K562 (cell line): Measurements from ENCODE around the gene FOXO4. TPM values are rescaled to one million over a fixed set of nuclear protein-coding genes. Genes with fewer than 3 reads are reported as not detected.

Source experiments
- ARID1B ChIP-seq: fragments of 450-650 bp; IDR thresholded peaks from 2 replicates; pipeline ENCODE4 v1.6.1; 2016; ENCODE audit warnings: antibody characterized with exemption, mild to moderate bottlenecking, inconsistent platforms
- BCOR ChIP-seq: fragments of 450-650 bp; IDR thresholded peaks from 2 replicates; pipeline ENCODE4 v1.6.1; 2016
- BRF1 ChIP-seq: IDR thresholded peaks from 3 replicates; pipeline ENCODE4 v1.6.1; 2011; ENCODE audit warnings: borderline replicate concordance, mild to moderate bottlenecking; ENCODE audit not compliant: insufficient read length; ENCODE audit errors: extremely low read depth
- CBFA2T2 ChIP-seq: fragments of 450-650 bp; conservative IDR thresholded peaks from 2 replicates; pipeline ENCODE4 v1.6.1; 2017; ENCODE audit warnings: mild to moderate bottlenecking
- CHD4 ChIP-seq: fragments of 200-600 bp; sonication (generic); IDR thresholded peaks from 3 replicates; pipeline ENCODE4 v1.6.1; 2012; ENCODE audit warnings: low read depth, mild to moderate bottlenecking, mixed read lengths, low read length, inconsistent platforms; ENCODE audit not compliant: insufficient read depth, insufficient replicate concordance, poor library complexity, severe bottlenecking
- E2F4 ChIP-seq: sonication (generic); formaldehyde crosslinking; IDR thresholded peaks from 2 replicates; pipeline ENCODE4 v1.8.0; 2022; ENCODE audit warnings: mild to moderate bottlenecking, low read depth, missing genetic modification reagents
- HNRNPK ChIP-seq: fragments of 200-400 bp; formaldehyde crosslinking; IDR thresholded peaks from one replicate; pipeline ENCODE4 v1.6.1; 2018; ENCODE audit warnings: mild to moderate bottlenecking, low read depth, low read length; ENCODE audit not compliant: poor library complexity, severe bottlenecking
- MECOM ChIP-seq: fragments of 250-450 bp; sonication (Bioruptor Pico); IDR thresholded peaks from 2 replicates; pipeline ENCODE4 v1.8.0; 2022; ENCODE audit warnings: inconsistent platforms
- MLX ChIP-seq, 2 experiments: fragments of 450-650 bp in 1 of 2; sonication (generic) in 1 of 2; formaldehyde crosslinking; conservative IDR thresholded peaks; 2 replicates each; pipeline versions ENCODE4 v1.4.0 to v1.8.1; 2020 to 2022; ENCODE audit warnings: mild to moderate bottlenecking in 1 of 2, missing genetic modification reagents in 1 of 2
- POLR2H ChIP-seq: IDR thresholded peaks from 2 replicates; pipeline ENCODE4 v1.6.1; 2016; ENCODE audit warnings: missing genetic modification characterization, low read depth, mild to moderate bottlenecking, control low read depth, missing compliant biosample characterization, moderate library complexity
- RNF219 ChIP-seq: fragments of 250-450 bp; sonication (Bioruptor Pico); IDR thresholded peaks from 2 replicates; pipeline ENCODE4 v1.5.0; 2022; ENCODE audit warnings: mild to moderate bottlenecking
- RUNX1 ChIP-seq: sonication (generic); IDR thresholded peaks from 2 replicates; pipeline ENCODE4 v1.6.1; 2016; ENCODE audit warnings: antibody characterized with exemption, low read depth
- SETDB1 ChIP-seq: IDR thresholded peaks from one replicate; pipeline ENCODE4 v1.6.1; 2012; ENCODE audit warnings: low read length, control low read depth, inconsistent platforms
- SREBF1 ChIP-seq: fragments of 150-350 bp; IDR thresholded peaks from 2 replicates; pipeline ENCODE4 v1.6.1; 2014; ENCODE audit warnings: antibody characterized with exemption, low read depth, low read length, borderline replicate concordance
- TAF1 ChIP-seq: IDR thresholded peaks from 2 replicates; pipeline ENCODE4 v1.6.1; 2011; ENCODE audit warnings: mild to moderate bottlenecking, low read length, moderate library complexity; ENCODE audit not compliant: insufficient read depth, control insufficient read depth, severe bottlenecking; ENCODE audit errors: extremely low read depth
- ZBTB12 ChIP-seq: fragments of 250-450 bp; sonication (Bioruptor Pico); IDR thresholded peaks from 2 replicates; pipeline ENCODE4 v1.4.0; 2020
- ZNF165 ChIP-seq: fragments of 250-450 bp; sonication (Bioruptor Pico); IDR thresholded peaks from 2 replicates; pipeline ENCODE4 v1.4.0; 2020; ENCODE audit warnings: borderline replicate concordance
- ZNF175 ChIP-seq: fragments of 200-800 bp; sonication (Bioruptor generic); IDR thresholded peaks from 2 replicates; pipeline ENCODE4 v1.6.1; 2016; ENCODE audit warnings: low read depth, mild to moderate bottlenecking, missing genetic modification characterization, missing compliant biosample characterization
- ZNF224 ChIP-seq: sonication (generic); formaldehyde crosslinking; IDR thresholded peaks from 2 replicates; pipeline ENCODE4 v1.8.0; 2022; ENCODE audit warnings: mild to moderate bottlenecking, missing genetic modification reagents
- ZNF408 ChIP-seq: fragments of 250-450 bp; sonication (Bioruptor Pico); IDR thresholded peaks from 2 replicates; pipeline ENCODE4 v1.4.0; 2020; ENCODE audit warnings: low read depth, mild to moderate bottlenecking, moderate library complexity
- ZNF695 ChIP-seq: fragments of 450-650 bp; formaldehyde crosslinking; IDR thresholded peaks from 2 replicates; pipeline ENCODE4 v1.4.0; 2020; ENCODE audit warnings: mild to moderate bottlenecking, moderate library complexity
- ZNF76 ChIP-seq: fragments of 250-450 bp; sonication (Bioruptor Pico); IDR thresholded peaks from 2 replicates; pipeline ENCODE4 v1.4.0; 2020; ENCODE audit warnings: mild to moderate bottlenecking, moderate library complexity, borderline replicate concordance
- polyA plus RNA-seq, 8 experiments: library from polyadenylated mRNA; depleted of rRNA in 4 of 8; stranded (reverse) in 5 of 8; unstranded in 3 of 8; fragments of >200 nt; fragmentation: Nextera tagmentation in 2 of 8; fragmentation: Illumina TruSeq in 1 of 8; extraction: Ambion mirVana in 2 of 8; extraction: Trizol in 1 of 8; gene quantifications; 2 replicates each; pipeline versions ENCODE4 v1.2.1 to v1.2.3, GENCODE V29; 2011 to 2014; ENCODE audit warnings: inconsistent platforms in 1 of 8, missing spikeins in 1 of 8
- total RNA-seq, 7 experiments: library from RNA; depleted of rRNA in 6 of 7; stranded (reverse); fragments of >200 nt in 6 of 7; fragmentation: Illumina TruSeq in 2 of 7; extraction: Trizol in 2 of 7; gene quantifications; 2 replicates each; pipeline versions ENCODE4 v1.2.1 to v1.2.3, GENCODE V29; 2011 to 2021; ENCODE audit warnings: low replicate concordance in 1 of 7

FOXO4 gene
- total and polyA plus RNA-seq, 9 of the 15 experiments (the other 6 are each of a cell fraction or from before 2014, with no cell fraction given) = 0.13 to 26.6 (median 8.5) TPM

GRCh38 chrX:71068044-71068918 is 27.4 kb upstream of the FOXO4 start, which contains the start of gene SNX12 (continued):
- TF ChIP-seq ZNF408 (CRISPR knock-in tag) (no peak), TAF1 (peak; percentile 12), E2F4 (no peak), ZNF165 (CRISPR knock-in tag) (no peak), BCOR (no peak), CHD4 (no peak), SETDB1 (no peak), RUNX1 (no peak), RNF219 (CRISPR knock-in tag) (no peak), ARID1B (peak; percentile 22; the same call in 1 of the 2 replicates), MLX (CRISPR knock-in tag; conservative IDR thresholded peaks at IDR 0.05) (no peak), SREBF1 (0 out of 2 replicates have a peak, but pooled peaks have one; percentile 26), BRF1 (no peak), ZNF76 (CRISPR knock-in tag) (peak; percentile 76; the same call in 1 of the 2 replicates), MECOM (no peak), ZNF695 (CRISPR knock-in tag) (no peak), HNRNPK (peak; percentile 72), POLR2H (tag) (peak; percentile 63; the same call in 1 of the 2 replicates), ZBTB12 (CRISPR knock-in tag) (peak; percentile 57), CBFA2T2 (no peak), ZNF175 (peak; percentile 90), ZNF224 (CRISPR knock-in tag) (no peak)
